ENCODE measurements around the gene SEZ6L2.

GRCh38 chr16:29922986-29923501 is 23.7 kb upstream of the SEZ6L2 start:
- TF ChIP-seq CTCF (IDR thresholded peaks at IDR 0.05) (no peak), POLR2A (IDR thresholded peaks at IDR 0.05) (no peak), POLR2AphosphoS5 (IDR thresholded peaks at IDR 0.05) (no peak)

All from breast epithelium (tissue), 3 donors.